ENCODE results near the gene PCSK4. TPM values are rescaled to one million over a fixed set of nuclear protein-coding genes. Genes with fewer than 3 reads are reported as not detected.

Gene PCSK4
- total RNA-seq, 1 experiment from 2014 or later = 3.9 TPM

GRCh38 chr19:1524287-1524971 lies 34.3 kb upstream of the PCSK4 start:
- Histone ChIP-seq H3K79me2 (ENCODE audit: low read length) (no peaks in the 10 kb centered on the region), H3K4me1 (ENCODE audit: insufficient read depth, low read length) (no peaks in the 10 kb centered on the region), H3K4me3 (ENCODE audit: low read length) (no peak overlapping the region), H3K9me3 (ENCODE audit: low read length) (no peaks in the 10 kb centered on the region), H3K27ac (ENCODE audit: low read length) (no peak overlapping the region), H3K9me2 (replicated peaks; ENCODE audit: low read length) (no peaks in the 10 kb centered on the region), H3K4me2 (ENCODE audit: low read length) (no peak overlapping the region), H4K20me1 (ENCODE audit: low read length) (no peaks in the 10 kb centered on the region), H3K36me3 (ENCODE audit: low read depth, low read length) (no peaks in the 10 kb centered on the region), H3K27me3 (ENCODE audit: low read length) (no peaks in the 10 kb centered on the region), H3K9ac (ENCODE audit: low read length) (no peak overlapping the region), H2AFZ (ENCODE audit: low read length) (no peak overlapping the region), H3F3A (ENCODE audit: low read length, unreplicated experiment) (no peaks in the 10 kb centered on the region)
- intact Hi-C loops (cut with micrococcal nuclease) = no loop called here
- ATAC-seq (no peak), DNase-seq (no peak)
- no TSS peak for BruUV-seq (replicated peaks)
- TF ChIP-seq EZH2phosphoT487 (IDR thresholded peaks at IDR 0.05; ENCODE audit: borderline replicate concordance, low read length) (no peak), EZH2 (IDR thresholded peaks at IDR 0.05; ENCODE audit: low read length, unreplicated experiment) (no peak), CTCF (conservative IDR thresholded peaks at IDR 0.05; ENCODE audit: low read depth, low read length) (no peak)
- ChIA-PET CTCF (no interaction called here), POLR2A (ENCODE audit: unreplicated experiment) (no interaction called here)

GRCh38 chr19:1523412-1524286 lies 33.5 kb upstream of the PCSK4 start, which contains the start of gene PLK5:
Gene PLK5, plus strand, starts transcription at chr19:1524077. Its CDS starts 2,920 bp downstream, at chr19:1526997.
- no peak within 1 kb of the TSS for H3K4me2 ChIP-seq (ENCODE audit: low read length)
- POLR2A ChIA-PET (ENCODE audit: unreplicated experiment) = no interaction called here
- CTCF ChIA-PET = no interaction called here
- H3K79me2 ChIP-seq (ENCODE audit: low read length) = no peaks in the 10 kb centered on the region
- H3K4me1 ChIP-seq (ENCODE audit: insufficient read depth, low read length) = no peaks in the 10 kb centered on the region
- H3K9me3 ChIP-seq (ENCODE audit: low read length) = no peaks in the 10 kb centered on the region
- no peaks in the 10 kb centered on the region for H4K20me1 ChIP-seq (ENCODE audit: low read length)
- H3K4me3 ChIP-seq (ENCODE audit: low read length) = no peak within 1 kb of the TSS
- H3K27ac ChIP-seq (ENCODE audit: low read length) = no peak within 1 kb of the TSS
- no peaks in the 10 kb centered on the region for H3F3A ChIP-seq (ENCODE audit: low read length, unreplicated experiment)
- H3K36me3 ChIP-seq (ENCODE audit: low read depth, low read length) = no peaks in the 10 kb centered on the region
- DNase-seq = no peak
- no peak within 1 kb of the TSS for H2AFZ ChIP-seq (ENCODE audit: low read length)
- no peak for ATAC-seq
- H3K27me3 ChIP-seq (ENCODE audit: low read length) = no peaks in the 10 kb centered on the region
- H3K9me2 ChIP-seq (replicated peaks; ENCODE audit: low read length) = no peaks in the 10 kb centered on the region
- no TSS peak for BruUV-seq (replicated peaks)
- intact Hi-C loops (cut with micrococcal nuclease) = no loop called here
- no peak within 1 kb of the TSS for H3K9ac ChIP-seq (ENCODE audit: low read length)
- no peak for TF ChIP-seq EZH2 (IDR thresholded peaks at IDR 0.05; ENCODE audit: low read length, unreplicated experiment)
- no peak for TF ChIP-seq EZH2phosphoT487 (IDR thresholded peaks at IDR 0.05; ENCODE audit: borderline replicate concordance, low read length)
- no peak for TF ChIP-seq CTCF (conservative IDR thresholded peaks at IDR 0.05; ENCODE audit: low read depth, low read length)

GRCh38 chr19:1522838-1523237 lies 32.7 kb upstream of the PCSK4 start:
- Histone ChIP-seq H3K9me3 (ENCODE audit: low read length) (no peaks in the 10 kb centered on the region), H3K79me2 (ENCODE audit: low read length) (no peaks in the 10 kb centered on the region), H3K4me3 (ENCODE audit: low read length) (no peak overlapping the region), H3K27me3 (ENCODE audit: low read length) (no peaks in the 10 kb centered on the region), H3K4me2 (ENCODE audit: low read length) (no peak overlapping the region), H4K20me1 (ENCODE audit: low read length) (no peaks in the 10 kb centered on the region), H3K9me2 (replicated peaks; ENCODE audit: low read length) (no peaks in the 10 kb centered on the region), H3F3A (ENCODE audit: low read length, unreplicated experiment) (no peaks in the 10 kb centered on the region), H3K4me1 (ENCODE audit: insufficient read depth, low read length) (no peaks in the 10 kb centered on the region), H3K27ac (ENCODE audit: low read length) (no peak overlapping the region), H3K9ac (ENCODE audit: low read length) (no peak overlapping the region), H3K36me3 (ENCODE audit: low read depth, low read length) (no peaks in the 10 kb centered on the region), H2AFZ (ENCODE audit: low read length) (no peak overlapping the region)
- DNase-seq = no peak
- no peak for ATAC-seq
- BruUV-seq (replicated peaks) = no TSS peak
- no peak for TF ChIP-seq CTCF (conservative IDR thresholded peaks at IDR 0.05; ENCODE audit: low read depth, low read length)
- no peak for TF ChIP-seq EZH2phosphoT487 (IDR thresholded peaks at IDR 0.05; ENCODE audit: borderline replicate concordance, low read length)
- TF ChIP-seq EZH2 (IDR thresholded peaks at IDR 0.05; ENCODE audit: low read length, unreplicated experiment) = no peak
- intact Hi-C loops (cut with micrococcal nuclease) = no loop called here
- CTCF ChIA-PET = no interaction called here
- POLR2A ChIA-PET (ENCODE audit: unreplicated experiment) = no interaction called here
